ENCODE results near the gene CKS2. TPM values are rescaled to one million over a fixed set of nuclear protein-coding genes. Genes with fewer than 3 reads are reported as not detected.

CKS2 gene
- total and polyA plus RNA-seq, 2 of the 8 experiments (the other 6 are each of a cell fraction or from before 2014, with no cell fraction given), result 337 to 689 TPM

DNA sequence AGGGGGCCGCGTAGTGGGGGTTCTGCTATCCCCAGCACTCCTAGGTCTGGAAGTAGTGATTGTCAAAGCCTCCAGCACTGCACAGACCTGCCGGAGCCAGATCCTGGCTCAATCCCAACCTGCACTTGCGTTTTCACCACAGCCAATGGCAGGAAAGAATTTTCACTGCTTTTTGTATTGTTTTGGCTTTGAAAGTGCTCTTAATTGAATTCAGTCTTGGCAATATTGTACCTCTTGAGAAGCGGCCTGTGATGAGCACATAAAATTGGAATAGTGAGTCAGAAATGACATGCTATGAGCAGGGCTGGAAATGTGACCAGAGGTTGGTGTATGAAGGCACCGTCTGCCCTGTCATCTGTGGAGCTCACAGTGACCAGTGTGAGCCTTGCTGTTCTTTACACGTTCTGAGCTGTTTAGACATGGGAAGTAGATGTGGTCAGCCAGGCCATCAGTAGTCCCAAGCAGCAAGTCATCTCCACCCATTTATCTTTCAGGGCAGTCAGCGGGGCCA is 48.8 kb downstream of the CKS2 start:
- no peak for DNase-seq (ENCODE audit: low read depth in 1 of 2, low spot score in 2 of 2)
- Histone ChIP-seq H4K5ac (ENCODE audit: insufficient read length, low read depth, low read length) (no peak overlapping the region), H4K8ac (ENCODE audit: extremely low read depth, insufficient read depth, low read length) (no peak overlapping the region), H2BK20ac (ENCODE audit: low read length) (no peak overlapping the region), H2BK15ac (ENCODE audit: low read length) (no peak overlapping the region), H3K4me2 (ENCODE audit: insufficient read depth in 1 of 2, low read depth in 2 of 2, low read length in 2 of 2) (no peak overlapping the region), H3K4ac (replicated peaks; ENCODE audit: insufficient read length, low read depth, low read length) (no peak overlapping the region), H3K23ac (ENCODE audit: insufficient read length) (no peak overlapping the region), H3K79me1 (ENCODE audit: low read depth, low read length) (no peaks in the 10 kb centered on the region), H3K9ac (replicated peaks in 1 of 4; ENCODE audit: extremely low read depth in 1 of 4, low read depth in 3 of 4, low read length in 3 of 4) (no peak overlapping the region), H3K56ac (replicated peaks; ENCODE audit: insufficient read length, low read depth, low read length) (no peak overlapping the region), H4K91ac (replicated peaks; ENCODE audit: insufficient read length, low read length) (no peak overlapping the region), H2AFZ (ENCODE audit: low read length) (no peak overlapping the region), H2BK120ac (replicated peaks; ENCODE audit: low read depth, low read length) (no peak overlapping the region), H2AK5ac (ENCODE audit: low read depth, low read length) (no peak overlapping the region), H3K4me3 (ENCODE audit: extremely low read depth in 1 of 4, insufficient read depth in 2 of 4, low read depth in 3 of 4, low read length in 4 of 4) (no peak overlapping the region), H4K20me1 (replicated peaks in 1 of 2; ENCODE audit: control insufficient read depth in 1 of 2, insufficient read depth in 2 of 2, low read length in 2 of 2) (peaks cover 0 to 4% of the 10 kb centered on the region in 2 experiments), H2BK12ac (ENCODE audit: low read depth, low read length) (no peak overlapping the region), H3K14ac (ENCODE audit: insufficient read length) (no peak overlapping the region), H3K27ac (ENCODE audit: low read depth, low read length) (no peak overlapping the region), H3K18ac (ENCODE audit: extremely low read depth, low read length) (no peak overlapping the region), H3K9me3 (ENCODE audit: insufficient read depth in 2 of 2, low read depth in 1 of 2, low read length in 1 of 2) (no peaks in the 10 kb centered on the region), H3K36me3 (ENCODE audit: control insufficient read depth in 2 of 4, insufficient read depth in 4 of 4, low read length in 3 of 4) (peaks cover 37 to 71% (median 57%) of the 10 kb centered on the region in 4 experiments), H3K79me2 (ENCODE audit: control insufficient read depth in 1 of 2, insufficient read depth in 2 of 2, low read length in 2 of 2) (no peaks in the 10 kb centered on the region), H3K4me1 (replicated peaks in 1 of 4; ENCODE audit: control insufficient read depth in 3 of 4, insufficient read depth in 4 of 4, low read length in 3 of 4) (no peaks in the 10 kb centered on the region), H3K27me3 (replicated peaks in 1 of 4; ENCODE audit: control insufficient read depth in 3 of 4, extremely low read depth in 1 of 4, insufficient read depth in 3 of 4, low read length in 3 of 4) (no peaks in the 10 kb centered on the region), H3K23me2 (ENCODE audit: low read depth, low read length) (no peaks in the 10 kb centered on the region), H2BK5ac (ENCODE audit: low read depth, low read length) (no peak overlapping the region)
- 92% methylated on average over 8 of the region's 8 CpGs; no CpG with 5 or more reads in 1 of the 2 experiments for WGBS, 2 experiments (ENCODE audit: extremely low coverage in 1 of 2, insufficient coverage in 1 of 2, insufficient read length in 1 of 2, insufficient replicate concordance in 2 of 2, low coverage in 1 of 2, low lambda C conversion rate in 2 of 2, missing lambda C conversion rate in 1 of 2)
- CTCF ChIA-PET (ENCODE audit: partially characterized antibody), result interaction anchor here (1.9 kb wide), 1 partner anchor 188 kb away, joined by 8 read pairs; no protein-coding TSS in a partner anchor
- FAIRE-seq, result no peak
- no peak for TF ChIP-seq RFX5 (IDR thresholded peaks at IDR 0.05; ENCODE audit: borderline replicate concordance, low read depth, low read length)
- no peak for TF ChIP-seq SP1 (IDR thresholded peaks at IDR 0.05; ENCODE audit: low read depth, low read length)
- no peak for TF ChIP-seq PHF8 (conservative IDR thresholded peaks at IDR 0.05; ENCODE audit: low read depth, low read length)
- no peak for TF ChIP-seq YY1 (IDR thresholded peaks at IDR 0.05; ENCODE audit: low read depth, low read length)
- TF ChIP-seq, protein P1, sequence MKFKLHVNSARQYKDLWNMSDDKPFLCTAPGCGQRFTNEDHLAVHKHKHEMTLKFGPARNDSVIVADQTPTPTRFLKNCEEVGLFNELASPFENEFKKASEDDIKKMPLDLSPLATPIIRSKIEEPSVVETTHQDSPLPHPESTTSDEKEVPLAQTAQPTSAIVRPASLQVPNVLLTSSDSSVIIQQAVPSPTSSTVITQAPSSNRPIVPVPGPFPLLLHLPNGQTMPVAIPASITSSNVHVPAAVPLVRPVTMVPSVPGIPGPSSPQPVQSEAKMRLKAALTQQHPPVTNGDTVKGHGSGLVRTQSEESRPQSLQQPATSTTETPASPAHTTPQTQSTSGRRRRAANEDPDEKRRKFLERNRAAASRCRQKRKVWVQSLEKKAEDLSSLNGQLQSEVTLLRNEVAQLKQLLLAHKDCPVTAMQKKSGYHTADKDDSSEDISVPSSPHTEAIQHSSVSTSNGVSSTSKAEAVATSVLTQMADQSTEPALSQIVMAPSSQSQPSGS (IDR thresholded peaks at IDR 0.05; ENCODE audit: low read length), result no peak
- no peak for TF ChIP-seq POLR2AphosphoS5 (IDR thresholded peaks at IDR 0.05; ENCODE audit: low read depth, low read length)
- TF ChIP-seq E2F6 (IDR thresholded peaks at IDR 0.05), result no peak
- no peak for TF ChIP-seq HDAC2 (IDR thresholded peaks at IDR 0.05; ENCODE audit: borderline replicate concordance in 1 of 2, low read depth in 2 of 2, low read length in 2 of 2)
- no peak for TF ChIP-seq RBBP5 (IDR thresholded peaks at IDR 0.05; ENCODE audit: borderline replicate concordance, low read depth, low read length)
- POLR2A ChIA-PET (ENCODE audit: partially characterized antibody), result no interaction called here

Measured in H1 (cell line).